CD14-positive monocyte (primary cell): ENCODE results near the gene PPP1R13L. TPM values are rescaled to one million over a fixed set of nuclear protein-coding genes. Genes with fewer than 3 reads are reported as not detected.

ENCODE experiments used
- DNase-seq, 3 donors: peaks; one replicate each; pipeline ENCODE4 v3.0.0-alpha.2; 2011 to 2022
- H2AFZ ChIP-seq: 2 replicates; pipeline ENCODE4 v1.6.0; 2012; ENCODE audit warnings: mild to moderate bottlenecking, low read depth, low read length, inconsistent platforms; ENCODE audit not compliant: insufficient read depth, poor library complexity, severe bottlenecking
- H3K27ac ChIP-seq, 2 donors: 1 replicate in 1 of 2; 2 replicates in 1 of 2; pipeline ENCODE4 v1.5.1; 2012 to 2013; ENCODE audit warnings: low read length in 2 of 2, control low read depth in 1 of 2, inconsistent platforms in 1 of 2, low read depth in 1 of 2, mild to moderate bottlenecking in 1 of 2
- H3K27me3 ChIP-seq, 2 donors: one replicate each; pipeline versions ENCODE4 v1.6.0 to v1.6.1; 2011 to 2013; ENCODE audit warnings: low read length in 2 of 2; ENCODE audit not compliant: control insufficient read depth in 2 of 2, insufficient read depth in 2 of 2
- H3K36me3 ChIP-seq, 2 donors: replicated peaks in 1 of 2; 1 replicate in 1 of 2; 2 replicates in 1 of 2; pipeline versions ENCODE4 v1.5.1 to v1.6.1; 2012 to 2013; ENCODE audit warnings: low read length in 2 of 2, control low read depth in 1 of 2, inconsistent platforms in 1 of 2, mild to moderate bottlenecking in 1 of 2; ENCODE audit not compliant: insufficient read depth in 2 of 2, control insufficient read depth in 1 of 2
- H3K4me1 ChIP-seq, 2 donors: 1 replicate in 1 of 2; 2 replicates in 1 of 2; pipeline versions ENCODE4 v1.5.1 to v1.6.1; 2012 to 2013; ENCODE audit warnings: low read length in 2 of 2, control low read depth in 1 of 2, inconsistent platforms in 1 of 2, mild to moderate bottlenecking in 1 of 2, moderate library complexity in 1 of 2; ENCODE audit not compliant: insufficient read depth in 2 of 2, control insufficient read depth in 1 of 2
- H3K4me2 ChIP-seq: replicated peaks from 2 replicates; pipeline ENCODE3; 2012; ENCODE audit warnings: low read length, moderate library complexity, mild to moderate bottlenecking; ENCODE audit not compliant: poor library complexity, severe bottlenecking; ENCODE audit errors: extremely low read depth
- H3K4me3 ChIP-seq, 3 experiments: fragments of 200-600 bp in 1 of 3; sonication (generic) in 1 of 3; replicated peaks in 1 of 3; 1 replicate in 2 of 3; 2 replicates in 1 of 3; pipeline ENCODE4 v1.5.1; 2011 to 2013; ENCODE audit warnings: low read length in 3 of 3, mild to moderate bottlenecking in 3 of 3, control low read depth in 2 of 3, low read depth in 2 of 3, inconsistent platforms in 1 of 3, moderate library complexity in 1 of 3
- H3K79me2 ChIP-seq: 2 replicates; pipeline ENCODE4 v1.6.0; 2012; ENCODE audit warnings: mild to moderate bottlenecking, control low read depth, inconsistent platforms, low read length, moderate library complexity; ENCODE audit not compliant: insufficient read depth
- H3K9ac ChIP-seq: 2 replicates; pipeline ENCODE4 v1.6.0; 2017; ENCODE audit warnings: low read length, mild to moderate bottlenecking; ENCODE audit not compliant: insufficient read depth, poor library complexity, severe bottlenecking
- H3K9me3 ChIP-seq, 2 donors: replicated peaks in 1 of 2; 1 replicate in 1 of 2; 2 replicates in 1 of 2; pipeline versions ENCODE4 v1.5.1 to v1.6.1; 2012 to 2013; ENCODE audit warnings: low read length in 2 of 2, control low read depth in 1 of 2; ENCODE audit not compliant: control insufficient read depth in 1 of 2, insufficient read depth in 1 of 2
- H4K20me1 ChIP-seq: 2 replicates; pipeline ENCODE4 v1.6.0; 2012; ENCODE audit warnings: mild to moderate bottlenecking, low read length, control low read depth, moderate library complexity; ENCODE audit not compliant: insufficient read depth
- H3K27ac Mint-ChIP-seq, 7 donors: one replicate each; pipeline ENCODE4 v1.8.0; 2020; ENCODE audit warnings: mild to moderate bottlenecking in 7 of 7, mixed read lengths in 7 of 7, moderate library complexity in 6 of 7, inconsistent platforms in 2 of 7
- H3K27me3 Mint-ChIP-seq, 3 donors: one replicate each; pipeline ENCODE4 v1.8.0; 2021 to 2022; ENCODE audit warnings: low read depth in 3 of 3, mild to moderate bottlenecking in 3 of 3, mixed read lengths in 3 of 3, moderate library complexity in 3 of 3, inconsistent platforms in 1 of 3
- H3K36me3 Mint-ChIP-seq, 2 donors: one replicate each; pipeline ENCODE4 v1.8.0; 2020; ENCODE audit warnings: mixed read lengths in 2 of 2, inconsistent platforms in 1 of 2, mild to moderate bottlenecking in 1 of 2
- H3K4me1 Mint-ChIP-seq: one replicate; pipeline ENCODE4 v1.8.0; 2020; ENCODE audit warnings: mild to moderate bottlenecking, mixed read lengths
- H3K4me3 Mint-ChIP-seq, 2 donors: one replicate each; pipeline ENCODE4 v1.8.0; 2020; ENCODE audit warnings: mild to moderate bottlenecking in 2 of 2, mixed read lengths in 2 of 2, moderate library complexity in 1 of 2
- H3K9me3 Mint-ChIP-seq, 7 donors: one replicate each; pipeline ENCODE4 v1.8.0; 2020 to 2022; ENCODE audit warnings: mixed read lengths in 7 of 7, mild to moderate bottlenecking in 6 of 7, moderate library complexity in 6 of 7, inconsistent platforms in 2 of 7
- WGBS: methylation state at CpG from one replicate; pipeline ENCODE4 v1.1.5; 2013; ENCODE audit warnings: missing lambda C conversion rate; ENCODE audit not compliant: insufficient coverage; 5-methylcytosine and 5-hydroxymethylcytosine counted together
- intact Hi-C, 2 donors: fragments of 100-400 bp; cut with micrococcal nuclease; formaldehyde crosslinking; loops; one replicate each; pipeline versions ENCODE4 v1.15.0 to v1.15.1; 2023
- polyA plus RNA-seq, 3 donors: library from polyadenylated mRNA; depleted of rRNA in 1 of 3; unstranded in 2 of 3; stranded (reverse) in 1 of 3; fragments of 300-500 nt in 2 of 3; fragments of >200 nt in 1 of 3; fragmentation: Illumina TruSeq in 2 of 3; gene quantifications; 1 replicate in 2 of 3; 2 replicates in 1 of 3; pipeline ENCODE4 v1.2.3, GENCODE V29; 2012 to 2021
- TF ChIP-seq, protein P1 (sequence below): fragments of 200-600 bp; IDR thresholded peaks from one replicate; pipeline ENCODE4 v1.8.0; 2022; ENCODE audit warnings: antibody characterized with exemption, mild to moderate bottlenecking

Gene PPP1R13L
- polyA plus RNA-seq, 3 donors, result 0.18 to 1.8 (median 0.45) TPM

DNA sequence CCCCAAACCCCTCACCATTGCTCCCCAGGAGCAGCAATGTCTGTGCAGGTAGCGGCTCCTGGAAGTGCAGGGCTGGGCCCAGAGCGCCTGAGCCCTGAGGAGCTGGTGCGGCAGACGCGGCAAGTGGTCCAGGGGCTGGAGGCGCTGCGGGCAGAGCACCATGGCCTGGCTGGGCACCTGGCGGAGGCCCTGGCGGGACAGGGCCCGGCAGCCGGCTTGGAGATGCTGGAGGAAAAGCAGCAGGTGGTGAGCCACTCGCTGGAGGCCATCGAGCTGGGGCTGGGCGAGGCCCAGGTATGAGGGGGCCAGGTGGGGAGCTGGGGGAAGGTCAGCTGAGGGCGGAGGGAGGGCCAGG is 59.4 kb downstream of the PPP1R13L start:
- Histone ChIP-seq H4K20me1 (no peaks in the 10 kb centered on the region), H3K4me3 (no peak overlapping the region), H3K79me2 (no peaks in the 10 kb centered on the region), H3K36me3 (no peaks in the 10 kb centered on the region), H3K4me1 (peaks cover 0 to 5% of the 10 kb centered on the region in 2 donors), H3K27me3 (peaks cover 2 to 33% of the 10 kb centered on the region in 2 donors), H2AFZ (no peak overlapping the region), H3K4me2 (no peak overlapping the region), H3K27ac (no peak overlapping the region), H3K9me3 (no peaks in the 10 kb centered on the region), H3K9ac (no peak overlapping the region)
- Mint-ChIP-seq H3K9me3 (peaks cover 0 to 1% (median 0%) of the 10 kb centered on the region in 7 donors), H3K4me3 (peak overlapping the region in 1 of 2 donors; percentile 28), H3K4me1 (no peaks in the 10 kb centered on the region), H3K27me3 (peaks cover 13 to 30% (median 21%) of the 10 kb centered on the region in 3 donors), H3K27ac (peak overlapping the region in 1 of 7 donors; percentile 26), H3K36me3 (peaks cover 2 to 3% of the 10 kb centered on the region in 2 donors)
- TF ChIP-seq, protein P1, sequence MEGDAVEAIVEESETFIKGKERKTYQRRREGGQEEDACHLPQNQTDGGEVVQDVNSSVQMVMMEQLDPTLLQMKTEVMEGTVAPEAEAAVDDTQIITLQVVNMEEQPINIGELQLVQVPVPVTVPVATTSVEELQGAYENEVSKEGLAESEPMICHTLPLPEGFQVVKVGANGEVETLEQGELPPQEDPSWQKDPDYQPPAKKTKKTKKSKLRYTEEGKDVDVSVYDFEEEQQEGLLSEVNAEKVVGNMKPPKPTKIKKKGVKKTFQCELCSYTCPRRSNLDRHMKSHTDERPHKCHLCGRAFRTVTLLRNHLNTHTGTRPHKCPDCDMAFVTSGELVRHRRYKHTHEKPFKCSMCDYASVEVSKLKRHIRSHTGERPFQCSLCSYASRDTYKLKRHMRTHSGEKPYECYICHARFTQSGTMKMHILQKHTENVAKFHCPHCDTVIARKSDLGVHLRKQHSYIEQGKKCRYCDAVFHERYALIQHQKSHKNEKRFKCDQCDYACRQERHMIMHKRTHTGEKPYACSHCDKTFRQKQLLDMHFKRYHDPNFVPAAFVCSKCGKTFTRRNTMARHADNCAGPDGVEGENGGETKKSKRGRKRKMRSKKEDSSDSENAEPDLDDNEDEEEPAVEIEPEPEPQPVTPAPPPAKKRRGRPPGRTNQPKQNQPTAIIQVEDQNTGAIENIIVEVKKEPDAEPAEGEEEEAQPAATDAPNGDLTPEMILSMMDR, result no peak
- intact Hi-C loops, result loop anchor here in 1 of 2 donors (10.0 kb wide), 1 partner anchor 201 kb away; no protein-coding TSS in a partner anchor
- DNase-seq, result no peak
- 91% methylated on average over 14 of the region's 15 CpGs for WGBS

DNA sequence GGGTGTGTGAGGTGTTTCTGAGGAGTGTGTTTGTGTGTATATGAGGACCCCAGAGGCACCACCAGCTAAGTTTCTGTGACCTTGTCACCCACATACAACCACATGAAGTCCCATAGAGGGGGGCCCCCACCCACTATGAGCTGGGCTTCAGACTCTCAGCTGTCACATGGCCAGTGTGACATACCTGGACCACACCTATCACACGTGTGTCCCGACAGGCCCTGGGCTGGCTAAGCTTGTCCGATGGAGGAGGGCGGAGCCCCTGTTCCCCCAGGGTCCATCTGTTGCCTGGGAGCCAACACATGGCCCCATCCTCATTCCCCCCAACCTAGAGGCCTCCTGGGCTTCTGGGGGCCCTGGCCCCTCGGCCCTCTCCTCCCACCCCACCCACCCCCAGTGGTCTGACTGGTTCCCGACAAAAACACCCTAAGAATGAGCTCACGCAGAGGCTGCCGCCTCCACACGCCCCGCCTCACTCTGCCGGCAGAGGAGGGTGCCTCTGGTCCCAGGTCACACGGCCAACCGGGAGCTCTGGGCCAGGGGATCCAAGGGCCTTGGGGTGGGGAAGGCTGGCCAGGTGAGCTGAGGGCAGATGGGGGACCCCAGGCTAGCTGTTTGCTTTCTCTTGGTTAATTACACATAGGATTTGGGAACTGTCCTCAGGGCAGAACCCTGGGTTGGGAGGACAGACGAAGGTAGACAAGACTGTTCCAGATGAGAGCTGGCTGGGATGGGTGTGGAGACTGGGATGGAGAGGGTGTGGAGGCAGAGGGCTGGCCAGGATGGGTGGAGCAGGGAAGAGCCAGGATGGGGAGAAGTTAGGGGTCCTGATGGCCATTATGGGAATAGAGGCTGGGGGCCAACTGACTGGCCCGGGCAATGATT is 60.0 kb downstream of the PPP1R13L start:
- intact Hi-C loops, result loop anchor here in 1 of 2 donors (10.0 kb wide), 1 partner anchor 200 kb away; no protein-coding TSS in a partner anchor
- WGBS, result 74% methylated on average over 9 of the region's 15 CpGs
- Mint-ChIP-seq H3K27me3 (peaks cover 19 to 36% (median 27%) of the 10 kb centered on the region in 3 donors), H3K27ac (peak overlapping the region in 1 of 7 donors; percentile 25), H3K36me3 (peaks cover 0 to 3% of the 10 kb centered on the region in 2 donors), H3K4me3 (no peak overlapping the region), H3K4me1 (no peaks in the 10 kb centered on the region), H3K9me3 (peaks cover 0 to 4% (median 0%) of the 10 kb centered on the region in 7 donors)
- Histone ChIP-seq H4K20me1 (no peaks in the 10 kb centered on the region), H3K9ac (no peak overlapping the region), H3K27me3 (peaks cover 4 to 39% of the 10 kb centered on the region in 2 donors), H3K4me1 (peaks cover 0 to 7% of the 10 kb centered on the region in 2 donors), H3K4me2 (no peak overlapping the region), H2AFZ (no peak overlapping the region), H3K27ac (no peak overlapping the region), H3K36me3 (no peaks in the 10 kb centered on the region), H3K4me3 (no peak overlapping the region), H3K9me3 (no peaks in the 10 kb centered on the region), H3K79me2 (no peaks in the 10 kb centered on the region)
- no peak for DNase-seq
- TF ChIP-seq, protein P1, result no peak
